ENCODE measurements around the gene ANKS4B. TPM values are rescaled to one million over a fixed set of nuclear protein-coding genes. Genes with fewer than 3 reads are reported as not detected.

Gene ANKS4B
- total and polyA plus RNA-seq, 2 of the 8 experiments (the other 6 are each of a cell fraction or from before 2014, with no cell fraction given) = 0.06 to 0.15 TPM

DNA sequence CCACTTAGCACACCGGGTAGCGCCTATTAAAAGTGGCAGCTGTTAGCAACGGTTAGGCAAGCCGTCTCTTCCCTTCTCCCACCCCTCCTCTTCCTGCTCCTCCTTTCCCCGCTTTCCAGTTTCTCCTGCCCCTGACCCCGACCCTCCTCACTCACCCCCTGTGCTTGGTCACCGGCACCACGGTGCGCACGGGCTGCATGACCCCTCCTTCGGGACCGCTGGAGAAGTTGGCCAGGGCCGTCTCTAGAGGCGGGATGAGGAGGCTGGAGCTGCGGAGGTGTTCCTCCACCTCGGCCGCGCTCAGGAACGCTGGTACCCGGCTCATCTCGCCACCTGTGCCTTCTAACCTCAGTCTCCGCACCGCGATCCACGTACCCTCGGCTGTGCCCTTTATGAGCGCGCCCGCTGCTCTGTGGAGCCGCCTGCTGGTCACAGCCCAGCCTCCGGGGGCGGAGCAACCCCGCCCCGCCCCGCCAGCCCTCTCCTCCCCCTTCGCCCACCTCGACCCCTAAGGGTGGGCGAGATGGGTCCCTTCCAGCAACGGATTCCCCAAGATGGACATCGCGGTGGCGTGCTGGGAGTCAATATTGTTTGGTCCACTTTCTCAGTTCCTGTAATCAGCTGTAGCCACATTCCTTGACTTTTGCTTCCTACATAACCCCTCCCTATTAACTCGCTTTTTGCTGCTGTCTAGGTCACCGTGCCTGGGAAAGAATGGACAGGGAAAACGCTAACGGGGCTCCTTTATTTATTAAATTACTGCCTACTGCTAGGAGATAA lies 44.6 kb downstream of the ANKS4B start, which contains the start of gene CRYM:
Gene CRYM, minus strand, starts transcription at position 364 of the 780 bp plus-strand sequence. Its CDS starts 39 bp downstream, at position 325.
- Histone ChIP-seq H4K91ac (replicated peaks; ENCODE audit: insufficient read length, low read length) (peak within 1 kb of the TSS; percentile 29), H3K4me3 (ENCODE audit: extremely low read depth in 1 of 4, insufficient read depth in 2 of 4, low read depth in 3 of 4, low read length in 4 of 4) (peak within 1 kb of the TSS; percentile 50 to 69 (median 64)), H2BK120ac (replicated peaks; ENCODE audit: low read depth, low read length) (no peak within 1 kb of the TSS), H3K56ac (replicated peaks; ENCODE audit: insufficient read length, low read depth, low read length) (no peak within 1 kb of the TSS), H3K23me2 (ENCODE audit: low read depth, low read length) (peaks cover 6% of the 10 kb centered on the region; the same call in 1 of the 2 replicates), H2BK15ac (ENCODE audit: low read length) (peak within 1 kb of the TSS; percentile 83), H3K27ac (ENCODE audit: low read depth, low read length) (no peak within 1 kb of the TSS), H3K4ac (replicated peaks; ENCODE audit: insufficient read length, low read depth, low read length) (no peak within 1 kb of the TSS), H2AK5ac (ENCODE audit: low read depth, low read length) (no peak within 1 kb of the TSS), H2BK5ac (ENCODE audit: low read depth, low read length) (peak within 1 kb of the TSS; percentile 85; the same call in 1 of the 2 replicates), H4K5ac (ENCODE audit: insufficient read length, low read depth, low read length) (no peak within 1 kb of the TSS), H3K4me1 (replicated peaks in 1 of 4; ENCODE audit: control insufficient read depth in 3 of 4, insufficient read depth in 4 of 4, low read length in 3 of 4) (peaks cover 4 to 10% (median 8%) of the 10 kb centered on the region in 4 experiments; a peak in 5 of 7 replicates), H3K18ac (ENCODE audit: extremely low read depth, low read length) (peak within 1 kb of the TSS; percentile 86), H3K36me3 (ENCODE audit: control insufficient read depth in 2 of 4, insufficient read depth in 4 of 4, low read length in 3 of 4) (no peaks in the 10 kb centered on the region), H3K14ac (ENCODE audit: insufficient read length) (no peak within 1 kb of the TSS), H4K8ac (ENCODE audit: extremely low read depth, insufficient read depth, low read length) (peak within 1 kb of the TSS; percentile 91), H3K9me3 (ENCODE audit: insufficient read depth in 2 of 2, low read depth in 1 of 2, low read length in 1 of 2) (no peaks in the 10 kb centered on the region), H3K79me2 (ENCODE audit: control insufficient read depth in 1 of 2, insufficient read depth in 2 of 2, low read length in 2 of 2) (no peaks in the 10 kb centered on the region), H3K9ac (replicated peaks in 1 of 4; ENCODE audit: extremely low read depth in 1 of 4, low read depth in 3 of 4, low read length in 3 of 4) (peak within 1 kb of the TSS in 1 of 4 experiments; percentile 9; a peak in 1 of 7 replicates), H2BK12ac (ENCODE audit: low read depth, low read length) (peak within 1 kb of the TSS; percentile 95; the same call in 1 of the 2 replicates), H3K23ac (ENCODE audit: insufficient read length) (no peak within 1 kb of the TSS), H3K27me3 (replicated peaks in 1 of 4; ENCODE audit: control insufficient read depth in 3 of 4, extremely low read depth in 1 of 4, insufficient read depth in 3 of 4, low read length in 3 of 4) (peaks cover 0 to 7% (median 0%) of the 10 kb centered on the region in 4 experiments; a peak in 4 of 7 replicates), H2BK20ac (ENCODE audit: low read length) (peak within 1 kb of the TSS; percentile 87; the same call in 1 of the 2 replicates), H2AFZ (ENCODE audit: low read length) (peak within 1 kb of the TSS; percentile 59), H3K79me1 (ENCODE audit: low read depth, low read length) (no peaks in the 10 kb centered on the region), H3K4me2 (ENCODE audit: insufficient read depth in 1 of 2, low read depth in 2 of 2, low read length in 2 of 2) (peak within 1 kb of the TSS; percentile 55 to 86), H4K20me1 (replicated peaks in 1 of 2; ENCODE audit: control insufficient read depth in 1 of 2, insufficient read depth in 2 of 2, low read length in 2 of 2) (peaks cover 0 to 2% of the 10 kb centered on the region in 2 experiments)
- ChIA-PET CTCF (ENCODE audit: partially characterized antibody) (interaction anchor here (0.6 to 6.7 kb wide), 20 partner anchors 7 to 428 kb away, joined by 3 to 57 read pairs (median 4); partner anchors contain the start of gene LDAF1), POLR2A (ENCODE audit: partially characterized antibody) (interaction anchor here (0.8 to 1.2 kb wide), 2 partner anchors 23 to 125 kb away, joined by 3 to 4 read pairs; no protein-coding TSS in a partner anchor)
- DNase-seq (ENCODE audit: low read depth in 1 of 2, low spot score in 2 of 2) = peak; percentile 33 to 91
- 4% methylated on average over 28 of the region's 46 CpGs; no CpG with 5 or more reads in 1 of the 2 experiments for WGBS, 2 experiments (ENCODE audit: extremely low coverage in 1 of 2, insufficient coverage in 1 of 2, insufficient read length in 1 of 2, insufficient replicate concordance in 2 of 2, low coverage in 1 of 2, low lambda C conversion rate in 2 of 2, missing lambda C conversion rate in 1 of 2)
- no peak for FAIRE-seq
- TF ChIP-seq SAP30 (IDR thresholded peaks at IDR 0.05; ENCODE audit: insufficient read depth, insufficient replicate concordance, low read length) (no peak), HDAC2 (IDR thresholded peaks at IDR 0.05; ENCODE audit: borderline replicate concordance in 1 of 2, low read depth in 2 of 2, low read length in 2 of 2) (no peak), PHF8 (conservative IDR thresholded peaks at IDR 0.05; ENCODE audit: low read depth, low read length) (peak; percentile 61), SP4 (IDR thresholded peaks at IDR 0.05; ENCODE audit: low read length) (peak; percentile 83), TAF1 (IDR thresholded peaks at IDR 0.05; ENCODE audit: low read depth, low read length) (peak; percentile 54; the same call in 1 of the 2 replicates), TAF7 (optimal IDR thresholded peaks at IDR 0.05; ENCODE audit: borderline replicate concordance, low read depth, low read length) (no peak), CTBP2 (IDR thresholded peaks at IDR 0.05; ENCODE audit: borderline replicate concordance, insufficient read depth, insufficient read length, low read length) (peak; percentile 88)
- TF ChIP-seq, protein P1, sequence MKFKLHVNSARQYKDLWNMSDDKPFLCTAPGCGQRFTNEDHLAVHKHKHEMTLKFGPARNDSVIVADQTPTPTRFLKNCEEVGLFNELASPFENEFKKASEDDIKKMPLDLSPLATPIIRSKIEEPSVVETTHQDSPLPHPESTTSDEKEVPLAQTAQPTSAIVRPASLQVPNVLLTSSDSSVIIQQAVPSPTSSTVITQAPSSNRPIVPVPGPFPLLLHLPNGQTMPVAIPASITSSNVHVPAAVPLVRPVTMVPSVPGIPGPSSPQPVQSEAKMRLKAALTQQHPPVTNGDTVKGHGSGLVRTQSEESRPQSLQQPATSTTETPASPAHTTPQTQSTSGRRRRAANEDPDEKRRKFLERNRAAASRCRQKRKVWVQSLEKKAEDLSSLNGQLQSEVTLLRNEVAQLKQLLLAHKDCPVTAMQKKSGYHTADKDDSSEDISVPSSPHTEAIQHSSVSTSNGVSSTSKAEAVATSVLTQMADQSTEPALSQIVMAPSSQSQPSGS (IDR thresholded peaks at IDR 0.05; ENCODE audit: low read length) = no peak

Measured in H1 (cell line).